SK-N-SH treated with all-trans-retinoic acid at 6 μM for 48 hours (cell line): ENCODE data around the gene TMEM144.

Source experiments
- ATAC-seq: fragments of 200-7000 bp; cut with Tn5 transposase; 3 replicates; pipeline ENCODE4 v1.9.1; 2020; ENCODE audit warnings: mild to moderate bottlenecking, moderate library complexity
- ARNTL ChIP-seq: fragments of 450-650 bp; formaldehyde crosslinking; IDR thresholded peaks from 2 replicates; pipeline ENCODE4 v1.5.0; 2020; ENCODE audit warnings: low read depth, mild to moderate bottlenecking, moderate library complexity, borderline replicate concordance
- BACH2 ChIP-seq: fragments of 250-450 bp; sonication (Bioruptor Pico); IDR thresholded peaks from 2 replicates; pipeline ENCODE4 v1.9.0; 2021; ENCODE audit warnings: mild to moderate bottlenecking, borderline replicate concordance
- CREB5 ChIP-seq: fragments of 250-450 bp; sonication (Bioruptor Pico); IDR thresholded peaks from 2 replicates; pipeline ENCODE4 v1.5.1; 2020; ENCODE audit warnings: low read depth, mild to moderate bottlenecking, moderate library complexity
- CSDC2 ChIP-seq: fragments of 250-450 bp; sonication (Bioruptor Pico); IDR thresholded peaks from 2 replicates; pipeline ENCODE4 v1.5.0; 2020; ENCODE audit warnings: mild to moderate bottlenecking, moderate library complexity
- ESRRG ChIP-seq: fragments of 250-450 bp; sonication (Bioruptor Pico); IDR thresholded peaks from 2 replicates; pipeline ENCODE4 v1.6.1; 2021; ENCODE audit warnings: mild to moderate bottlenecking
- GLIS3 ChIP-seq: fragments of 250-450 bp; sonication (Bioruptor Pico); IDR thresholded peaks from 2 replicates; pipeline ENCODE4 v1.5.0; 2020; ENCODE audit warnings: mild to moderate bottlenecking, moderate library complexity
- ISL1 ChIP-seq: fragments of 250-450 bp; sonication (Bioruptor Pico); IDR thresholded peaks from 2 replicates; pipeline ENCODE4 v2.1.2; 2022; ENCODE audit warnings: mild to moderate bottlenecking, moderate library complexity
- OSR1 ChIP-seq: fragments of 250-450 bp; sonication (Bioruptor Pico); IDR thresholded peaks from 2 replicates; pipeline ENCODE4 v1.8.0; 2022; ENCODE audit warnings: moderate library complexity, mild to moderate bottlenecking, inconsistent platforms
- PPARA ChIP-seq: fragments of 250-450 bp; sonication (Bioruptor Pico); IDR thresholded peaks from 2 replicates; pipeline ENCODE4 v1.5.0; 2020; ENCODE audit warnings: mild to moderate bottlenecking, borderline replicate concordance
- RARB ChIP-seq: fragments of 250-450 bp; sonication (Bioruptor Pico); IDR thresholded peaks from 2 replicates; pipeline ENCODE4 v1.8.0; 2021; ENCODE audit warnings: mild to moderate bottlenecking, moderate library complexity
- SNAI2 ChIP-seq: fragments of 250-450 bp; sonication (Bioruptor Pico); IDR thresholded peaks from 2 replicates; pipeline ENCODE4 v1.5.0; 2020; ENCODE audit warnings: mild to moderate bottlenecking, moderate library complexity
- TCF4 ChIP-seq: fragments of 250-450 bp; sonication (Bioruptor Pico); IDR thresholded peaks from 2 replicates; pipeline ENCODE4 v1.8.0; 2021; ENCODE audit warnings: mild to moderate bottlenecking, moderate library complexity, borderline replicate concordance
- TOX ChIP-seq: fragments of 250-450 bp; sonication (Bioruptor Pico); IDR thresholded peaks from 2 replicates; pipeline ENCODE4 v1.8.0; 2021; ENCODE audit warnings: mild to moderate bottlenecking, moderate library complexity, borderline replicate concordance
- TSHZ2 ChIP-seq: fragments of 250-450 bp; sonication (Bioruptor Pico); IDR thresholded peaks from 2 replicates; pipeline ENCODE4 v1.5.0; 2020; ENCODE audit warnings: mild to moderate bottlenecking, moderate library complexity
- ZC3H10 ChIP-seq: fragments of 250-450 bp; sonication (Bioruptor Pico); IDR thresholded peaks from 2 replicates; pipeline ENCODE4 v1.5.1; 2021; ENCODE audit warnings: mild to moderate bottlenecking, moderate library complexity
- ZFP3 ChIP-seq: fragments of 250-450 bp; sonication (Bioruptor Pico); IDR thresholded peaks from 2 replicates; pipeline ENCODE4 v1.5.0; 2020; ENCODE audit warnings: mild to moderate bottlenecking, moderate library complexity
- ZNF565 ChIP-seq: fragments of 450-650 bp; formaldehyde crosslinking; conservative IDR thresholded peaks from 2 replicates; pipeline ENCODE4 v1.5.0; 2020; ENCODE audit warnings: low read depth, mild to moderate bottlenecking, moderate library complexity
- ZNF8 ChIP-seq: fragments of 450-650 bp; formaldehyde crosslinking; IDR thresholded peaks from 2 replicates; pipeline ENCODE4 v1.5.0; 2020; ENCODE audit warnings: mild to moderate bottlenecking, moderate library complexity
- TF ChIP-seq, protein P1 (sequence below): fragments of 250-450 bp; sonication (Bioruptor Pico); IDR thresholded peaks from 2 replicates; pipeline ENCODE4 v1.5.1; 2021; ENCODE audit warnings: mild to moderate bottlenecking, moderate library complexity
- TF ChIP-seq, protein P2 (sequence below): fragments of 250-450 bp; sonication (Bioruptor Pico); IDR thresholded peaks from 2 replicates; pipeline ENCODE4 v1.8.0; 2020; ENCODE audit warnings: mild to moderate bottlenecking, moderate library complexity, borderline replicate concordance
- TF ChIP-seq, protein P3 (sequence below): fragments of 250-450 bp; sonication (Bioruptor Pico); IDR thresholded peaks from 2 replicates; pipeline ENCODE4 v1.8.0; 2021; ENCODE audit warnings: low read depth, mild to moderate bottlenecking, moderate library complexity, borderline replicate concordance

The TMEM144 gene

DNA sequence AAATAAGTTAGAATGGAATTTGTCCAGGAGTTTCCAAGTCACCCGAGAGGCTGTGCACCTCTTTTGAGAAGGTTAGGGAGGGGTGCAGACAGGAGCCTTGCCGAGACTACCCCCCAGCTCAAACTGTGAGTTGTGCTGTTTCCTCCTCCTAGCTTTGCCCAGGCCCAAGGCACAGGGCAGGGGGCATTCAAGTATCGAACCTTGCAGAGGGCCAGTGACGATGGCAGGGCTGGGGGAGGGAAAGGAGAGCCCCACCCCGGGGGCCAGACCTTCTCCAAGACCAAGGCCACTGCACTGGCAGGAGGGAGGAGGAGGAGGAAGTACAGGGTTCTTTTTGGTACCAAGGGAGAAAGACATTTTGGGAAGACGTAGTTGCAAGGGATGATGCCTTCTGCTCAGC, 80.6 kb downstream of the TMEM144 start (continued):
- no peak for TF ChIP-seq CREB5 (CRISPR knock-in tag)
- TF ChIP-seq, protein P1, sequence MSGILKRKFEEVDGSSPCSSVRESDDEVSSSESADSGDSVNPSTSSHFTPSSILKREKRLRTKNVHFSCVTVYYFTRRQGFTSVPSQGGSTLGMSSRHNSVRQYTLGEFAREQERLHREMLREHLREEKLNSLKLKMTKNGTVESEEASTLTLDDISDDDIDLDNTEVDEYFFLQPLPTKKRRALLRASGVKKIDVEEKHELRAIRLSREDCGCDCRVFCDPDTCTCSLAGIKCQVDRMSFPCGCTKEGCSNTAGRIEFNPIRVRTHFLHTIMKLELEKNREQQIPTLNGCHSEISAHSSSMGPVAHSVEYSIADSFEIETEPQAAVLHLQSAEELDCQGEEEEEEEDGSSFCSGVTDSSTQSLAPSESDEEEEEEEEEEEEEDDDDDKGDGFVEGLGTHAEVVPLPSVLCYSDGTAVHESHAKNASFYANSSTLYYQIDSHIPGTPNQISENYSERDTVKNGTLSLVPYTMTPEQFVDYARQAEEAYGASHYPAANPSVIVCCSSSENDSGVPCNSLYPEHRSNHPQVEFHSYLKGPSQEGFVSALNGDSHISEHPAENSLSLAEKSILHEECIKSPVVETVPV (CRISPR knock-in tag): no peak
- TF ChIP-seq PPARA (CRISPR knock-in tag): no peak
- no peak for TF ChIP-seq TOX (CRISPR knock-in tag)
- TF ChIP-seq ZC3H10: no peak
- TF ChIP-seq BACH2 (CRISPR knock-in tag): no peak
- TF ChIP-seq ISL1: no peak
- TF ChIP-seq, protein P2, sequence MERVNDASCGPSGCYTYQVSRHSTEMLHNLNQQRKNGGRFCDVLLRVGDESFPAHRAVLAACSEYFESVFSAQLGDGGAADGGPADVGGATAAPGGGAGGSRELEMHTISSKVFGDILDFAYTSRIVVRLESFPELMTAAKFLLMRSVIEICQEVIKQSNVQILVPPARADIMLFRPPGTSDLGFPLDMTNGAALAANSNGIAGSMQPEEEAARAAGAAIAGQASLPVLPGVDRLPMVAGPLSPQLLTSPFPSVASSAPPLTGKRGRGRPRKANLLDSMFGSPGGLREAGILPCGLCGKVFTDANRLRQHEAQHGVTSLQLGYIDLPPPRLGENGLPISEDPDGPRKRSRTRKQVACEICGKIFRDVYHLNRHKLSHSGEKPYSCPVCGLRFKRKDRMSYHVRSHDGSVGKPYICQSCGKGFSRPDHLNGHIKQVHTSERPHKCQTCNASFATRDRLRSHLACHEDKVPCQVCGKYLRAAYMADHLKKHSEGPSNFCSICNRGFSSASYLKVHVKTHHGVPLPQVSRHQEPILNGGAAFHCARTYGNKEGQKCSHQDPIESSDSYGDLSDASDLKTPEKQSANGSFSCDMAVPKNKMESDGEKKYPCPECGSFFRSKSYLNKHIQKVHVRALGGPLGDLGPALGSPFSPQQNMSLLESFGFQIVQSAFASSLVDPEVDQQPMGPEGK (CRISPR knock-in tag): no peak
- no peak for TF ChIP-seq SNAI2 (CRISPR knock-in tag)

GRCh38 chr4:158291334-158292055, 81.2 kb downstream of the TMEM144 start:
- ATAC-seq: no peak
- TF ChIP-seq BACH2 (CRISPR knock-in tag) (no peak), OSR1 (CRISPR knock-in tag) (no peak), GLIS3 (CRISPR knock-in tag) (no peak), ESRRG (no peak), CREB5 (CRISPR knock-in tag) (no peak), ARNTL (CRISPR knock-in tag) (no peak), ISL1 (no peak), ZFP3 (no peak), ZC3H10 (no peak), PPARA (CRISPR knock-in tag) (no peak), CSDC2 (CRISPR knock-in tag) (no peak), TCF4 (CRISPR knock-in tag) (no peak), SNAI2 (CRISPR knock-in tag) (no peak), ZNF8 (no peak), RARB (no peak), ZNF565 (CRISPR knock-in tag) (no peak), TSHZ2 (CRISPR knock-in tag) (no peak)
- TF ChIP-seq, protein P2 (CRISPR knock-in tag): no peak
- TF ChIP-seq, protein P3, sequence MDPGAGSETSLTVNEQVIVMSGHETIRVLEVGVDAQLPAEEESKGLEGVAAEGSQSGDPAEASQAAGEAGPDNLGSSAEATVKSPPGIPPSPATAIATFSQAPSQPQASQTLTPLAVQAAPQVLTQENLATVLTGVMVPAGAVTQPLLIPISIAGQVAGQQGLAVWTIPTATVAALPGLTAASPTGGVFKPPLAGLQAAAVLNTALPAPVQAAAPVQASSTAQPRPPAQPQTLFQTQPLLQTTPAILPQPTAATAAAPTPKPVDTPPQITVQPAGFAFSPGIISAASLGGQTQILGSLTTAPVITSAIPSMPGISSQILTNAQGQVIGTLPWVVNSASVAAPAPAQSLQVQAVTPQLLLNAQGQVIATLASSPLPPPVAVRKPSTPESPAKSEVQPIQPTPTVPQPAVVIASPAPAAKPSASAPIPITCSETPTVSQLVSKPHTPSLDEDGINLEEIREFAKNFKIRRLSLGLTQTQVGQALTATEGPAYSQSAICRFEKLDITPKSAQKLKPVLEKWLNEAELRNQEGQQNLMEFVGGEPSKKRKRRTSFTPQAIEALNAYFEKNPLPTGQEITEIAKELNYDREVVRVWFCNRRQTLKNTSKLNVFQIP (CRISPR knock-in tag): no peak
- TF ChIP-seq, protein P1 (CRISPR knock-in tag): no peak
